ENCODE results near the gene CLN6.
"Not testable (repeated sequence)": the region's sequence is repeated elsewhere in the genome, so short reads cannot be mapped to it uniquely, and the experiment has no call there.

The CLN6 gene

GRCh38 chr15:68241088-68241935, 11.8 kb upstream of the CLN6 start:
- Histone ChIP-seq H3K27me3 (ENCODE audit: low read depth, low read length) (no peaks in the 10 kb centered on the region), H3K79me2 (ENCODE audit: low read length) (no peaks in the 10 kb centered on the region), H3K4me2 (ENCODE audit: low read length) (no peak overlapping the region), H3K36me3 (replicated peaks; ENCODE audit: low read depth, low read length) (no peaks in the 10 kb centered on the region), H3K4me3 (ENCODE audit: low read length) (no peak overlapping the region), H3K27ac (ENCODE audit: low read length) (no peak overlapping the region), H4K20me1 (ENCODE audit: insufficient read depth, low read length) (no peaks in the 10 kb centered on the region), H3K9me3 (ENCODE audit: insufficient read depth, low read length) (peaks cover 6% of the 10 kb centered on the region; the same call in 1 of the 2 replicates), H3K4me1 (ENCODE audit: low read length) (no peaks in the 10 kb centered on the region), H3K9ac (ENCODE audit: low read length) (no peak overlapping the region), H2AFZ (ENCODE audit: low read depth, low read length) (no peak overlapping the region)
- TF ChIP-seq EZH2phosphoT487 (IDR thresholded peaks at IDR 0.05; ENCODE audit: low read depth) (no peak), CTCF (IDR thresholded peaks at IDR 0.05; ENCODE audit: low read depth, low read length) (no peak)

GRCh38 chr15:68239025-68239424, 9.5 kb upstream of the CLN6 start:
- Histone ChIP-seq H3K27me3 (ENCODE audit: low read depth, low read length) (no peaks in the 10 kb centered on the region), H3K9ac (ENCODE audit: low read length) (no peak overlapping the region), H3K4me2 (ENCODE audit: low read length) (no peak overlapping the region), H3K79me2 (ENCODE audit: low read length) (no peaks in the 10 kb centered on the region), H3K4me1 (ENCODE audit: low read length) (no peaks in the 10 kb centered on the region), H2AFZ (ENCODE audit: low read depth, low read length) (no peak overlapping the region), H3K27ac (ENCODE audit: low read length) (no peak overlapping the region), H3K4me3 (ENCODE audit: low read length) (no peak overlapping the region), H3K36me3 (replicated peaks; ENCODE audit: low read depth, low read length) (no peaks in the 10 kb centered on the region), H3K9me3 (ENCODE audit: insufficient read depth, low read length) (no peaks in the 10 kb centered on the region), H4K20me1 (ENCODE audit: insufficient read depth, low read length) (no peaks in the 10 kb centered on the region)
- TF ChIP-seq CTCF (IDR thresholded peaks at IDR 0.05; ENCODE audit: low read depth, low read length) (no peak), EZH2phosphoT487 (IDR thresholded peaks at IDR 0.05; ENCODE audit: low read depth) (no peak)

GRCh38 chr15:68235022-68235421, 5.5 kb upstream of the CLN6 start:
- TF ChIP-seq CTCF (IDR thresholded peaks at IDR 0.05; ENCODE audit: low read depth, low read length) (no peak), EZH2phosphoT487 (IDR thresholded peaks at IDR 0.05; ENCODE audit: low read depth) (no peak)
- H2AFZ ChIP-seq (ENCODE audit: low read depth, low read length), result no peak overlapping the region
- no peak overlapping the region for H3K4me3 ChIP-seq (ENCODE audit: low read length)
- H4K20me1 ChIP-seq (ENCODE audit: insufficient read depth, low read length), result no peaks in the 10 kb centered on the region
- no peak overlapping the region for H3K4me2 ChIP-seq (ENCODE audit: low read length)
- H3K79me2 ChIP-seq (ENCODE audit: low read length), result peaks cover 4% of the 10 kb centered on the region; the same call in 1 of the 2 replicates
- no peak overlapping the region for H3K9ac ChIP-seq (ENCODE audit: low read length)
- no peak overlapping the region for H3K27ac ChIP-seq (ENCODE audit: low read length)
- H3K27me3 ChIP-seq (ENCODE audit: low read depth, low read length), result no peaks in the 10 kb centered on the region
- peaks cover 24% of the 10 kb centered on the region for H3K4me1 ChIP-seq (ENCODE audit: low read length)
- H3K9me3 ChIP-seq (ENCODE audit: insufficient read depth, low read length), result no peaks in the 10 kb centered on the region
- H3K36me3 ChIP-seq (replicated peaks; ENCODE audit: low read depth, low read length), result no peaks in the 10 kb centered on the region

- H3K27ac ChIP-seq (ENCODE audit: low read length); H3K79me2 ChIP-seq (ENCODE audit: low read length); H2AFZ ChIP-seq (ENCODE audit: low read depth, low read length); H3K4me2 ChIP-seq (ENCODE audit: low read length); H3K36me3 ChIP-seq (replicated peaks; ENCODE audit: low read depth, low read length); H4K20me1 ChIP-seq (ENCODE audit: insufficient read depth, low read length); H3K4me3 ChIP-seq (ENCODE audit: low read length); H3K27me3 ChIP-seq (ENCODE audit: low read depth, low read length); H3K9me3 ChIP-seq (ENCODE audit: insufficient read depth, low read length); H3K9ac ChIP-seq (ENCODE audit: low read length): not testable (repeated sequence)
- H3K4me1 ChIP-seq (ENCODE audit: low read length), result peaks cover 24% of the 10 kb centered on the region
These were observed 5.0 kb upstream of the CLN6 start for GRCh38 chr15:68234520-68234919.
